Measurements from ENCODE around the gene PTBP2.
A peak's percentile ranks its signal among the peaks of the same experiment; 100 is the strongest.

PTBP2 gene, protein sequence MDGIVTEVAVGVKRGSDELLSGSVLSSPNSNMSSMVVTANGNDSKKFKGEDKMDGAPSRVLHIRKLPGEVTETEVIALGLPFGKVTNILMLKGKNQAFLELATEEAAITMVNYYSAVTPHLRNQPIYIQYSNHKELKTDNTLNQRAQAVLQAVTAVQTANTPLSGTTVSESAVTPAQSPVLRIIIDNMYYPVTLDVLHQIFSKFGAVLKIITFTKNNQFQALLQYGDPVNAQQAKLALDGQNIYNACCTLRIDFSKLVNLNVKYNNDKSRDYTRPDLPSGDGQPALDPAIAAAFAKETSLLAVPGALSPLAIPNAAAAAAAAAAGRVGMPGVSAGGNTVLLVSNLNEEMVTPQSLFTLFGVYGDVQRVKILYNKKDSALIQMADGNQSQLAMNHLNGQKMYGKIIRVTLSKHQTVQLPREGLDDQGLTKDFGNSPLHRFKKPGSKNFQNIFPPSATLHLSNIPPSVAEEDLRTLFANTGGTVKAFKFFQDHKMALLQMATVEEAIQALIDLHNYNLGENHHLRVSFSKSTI

GRCh38 chr1:96721416-96722160 lies at the start of gene PTBP2:
PTBP2 (plus strand) TSS chr1:96721784; CDS start chr1:96721865, 81 bp downstream.
- peak; percentile 57 to 73 (median 72) for DNase-seq (ENCODE audit: low read depth in 3 of 3)

DNA sequence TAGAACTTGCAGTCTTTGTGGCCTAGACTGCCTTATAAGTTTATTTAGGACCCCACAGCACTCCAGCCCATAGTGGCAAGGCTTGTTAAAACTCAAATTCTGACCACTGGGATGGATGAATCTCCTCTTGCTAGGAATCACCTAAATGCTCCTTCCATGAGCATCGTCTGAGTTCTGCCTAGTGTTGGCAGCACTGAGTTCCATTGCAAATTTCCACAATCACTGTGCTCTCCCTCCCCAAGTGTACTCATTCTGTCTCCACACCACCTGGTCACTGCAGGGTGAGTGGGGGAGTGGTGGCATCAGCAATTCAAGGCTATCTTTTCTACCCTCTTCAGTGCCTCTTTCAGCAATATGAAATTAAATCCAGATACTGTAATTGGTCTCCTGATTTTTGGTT lies 46.7 kb upstream of the PTBP2 start:
- no peak for DNase-seq (ENCODE audit: low read depth in 3 of 3)

DNA sequence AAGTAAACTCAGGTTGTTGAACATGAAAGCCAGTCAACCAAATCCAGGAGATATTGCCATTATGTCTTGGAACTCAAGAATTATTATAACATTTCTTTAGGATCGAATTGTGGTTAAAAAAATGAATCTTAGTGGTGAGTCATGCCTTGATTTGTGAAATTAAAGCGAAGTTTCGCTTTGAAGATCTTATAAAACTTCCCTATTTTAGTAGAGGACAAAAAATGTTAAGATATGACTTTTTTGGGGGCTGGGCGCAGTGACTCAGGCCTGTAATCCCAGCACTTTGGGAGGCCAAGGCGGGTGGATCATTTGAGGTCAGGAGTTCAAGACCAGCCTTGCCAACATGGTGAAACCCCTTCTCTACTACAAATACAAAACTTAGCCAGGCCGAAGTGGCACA lies 39.5 kb upstream of the PTBP2 start:
- DNase-seq (ENCODE audit: low read depth in 3 of 3) = no peak

GRCh38 chr1:96683931-96684330 lies 37.7 kb upstream of the PTBP2 start:
- no peak for DNase-seq (ENCODE audit: low read depth in 3 of 3)

DNA sequence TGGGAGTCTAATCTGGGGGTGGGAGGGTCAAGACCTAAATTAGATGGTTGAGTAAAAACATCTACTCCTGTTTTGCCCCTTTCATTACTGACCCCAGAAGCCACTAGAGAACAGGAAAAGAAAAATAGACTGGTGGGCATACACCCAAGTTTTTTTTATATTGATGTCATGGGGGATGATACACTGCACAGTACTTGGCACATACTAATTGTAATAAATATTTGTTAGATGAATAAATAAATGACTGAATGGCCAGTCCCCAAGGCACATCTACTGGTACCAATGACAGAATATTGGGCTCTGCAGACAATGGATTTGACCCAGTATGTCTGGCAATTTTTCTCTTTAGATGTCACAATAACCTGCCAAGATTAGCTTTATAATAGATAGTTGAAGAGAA lies 36.8 kb upstream of the PTBP2 start:
- no peak for DNase-seq (ENCODE audit: low read depth in 3 of 3)

- no peak for DNase-seq (ENCODE audit: low read depth in 3 of 3)
These were observed 32.8 kb upstream of the PTBP2 start for GRCh38 chr1:96688767-96689166.

DNA sequence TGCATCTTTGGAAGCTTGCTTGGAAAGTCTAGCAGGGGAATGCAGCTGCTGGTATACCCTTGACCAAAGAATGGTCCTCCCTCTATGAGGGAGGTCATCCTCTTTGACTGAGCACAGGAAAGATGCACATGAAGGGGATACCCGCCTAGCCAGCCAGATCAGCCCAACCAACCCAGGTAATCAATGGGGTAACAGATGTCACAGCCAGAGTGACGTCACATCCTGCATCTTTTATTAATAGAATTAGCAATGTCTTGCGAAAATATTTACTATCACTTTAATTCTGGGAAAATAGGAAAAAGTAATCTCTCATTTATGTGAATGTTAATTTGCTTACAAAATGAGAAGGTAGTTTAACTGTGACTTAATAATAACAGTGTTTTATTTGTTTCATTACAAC lies 25.6 kb upstream of the PTBP2 start:
- no peak for DNase-seq (ENCODE audit: low read depth in 3 of 3)

DNA sequence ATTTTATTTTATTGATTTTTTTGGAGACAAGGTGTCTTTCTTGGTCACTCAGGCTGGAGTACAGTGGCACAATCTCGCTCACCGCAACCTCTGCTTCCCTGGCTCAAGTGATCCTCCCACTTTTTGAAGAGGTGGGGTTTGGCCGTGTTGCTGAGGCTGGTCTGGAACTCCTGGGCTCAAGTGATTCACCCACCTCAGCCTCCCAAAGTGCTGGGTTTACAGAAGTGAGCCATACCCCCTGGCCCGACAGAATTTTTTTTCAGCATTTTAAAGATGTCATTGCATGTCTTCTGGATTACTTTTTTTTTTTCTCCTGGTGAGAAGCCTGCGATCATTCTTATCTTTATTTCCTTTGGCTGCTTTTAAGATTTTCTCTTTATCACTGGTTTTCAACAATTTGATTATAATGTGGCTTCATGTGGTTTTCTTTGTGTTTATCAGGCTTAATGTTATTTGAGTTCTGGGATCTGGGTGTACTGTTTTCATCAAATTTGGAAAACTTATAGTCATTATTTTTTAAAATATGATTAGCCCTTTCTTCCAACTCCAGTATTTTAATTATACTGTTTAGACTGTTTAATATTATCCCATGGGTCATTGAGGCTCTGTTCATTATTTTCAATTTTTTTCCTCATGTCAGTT lies 23.1 kb upstream of the PTBP2 start:
- no peak for DNase-seq (ENCODE audit: low read depth in 3 of 3)

GRCh38 chr1:96703186-96703585 lies 18.4 kb upstream of the PTBP2 start:
- no peak for DNase-seq (ENCODE audit: low read depth in 3 of 3)

DNA sequence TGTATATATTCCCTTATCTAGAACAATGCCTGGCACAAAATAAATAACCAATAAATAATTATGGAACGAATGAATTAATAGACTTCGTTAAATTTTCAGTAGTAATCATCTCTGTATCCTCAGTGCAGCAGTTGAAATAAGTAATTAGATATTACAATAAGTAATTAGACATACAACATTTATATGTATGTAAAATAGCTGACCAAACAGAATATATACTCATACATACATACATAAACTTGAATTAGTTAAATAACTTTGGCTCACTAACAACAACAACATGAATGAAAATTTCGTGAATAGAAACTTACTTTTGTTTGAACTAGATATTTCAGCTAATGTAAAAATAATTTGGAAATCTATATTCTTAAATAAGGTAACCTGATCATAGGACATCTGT lies 14.6 kb upstream of the PTBP2 start:
- no peak for DNase-seq (ENCODE audit: low read depth in 3 of 3)

GRCh38 chr1:96708482-96708881 lies 13.1 kb upstream of the PTBP2 start:
- no peak for DNase-seq (ENCODE audit: low read depth in 3 of 3)

DNA sequence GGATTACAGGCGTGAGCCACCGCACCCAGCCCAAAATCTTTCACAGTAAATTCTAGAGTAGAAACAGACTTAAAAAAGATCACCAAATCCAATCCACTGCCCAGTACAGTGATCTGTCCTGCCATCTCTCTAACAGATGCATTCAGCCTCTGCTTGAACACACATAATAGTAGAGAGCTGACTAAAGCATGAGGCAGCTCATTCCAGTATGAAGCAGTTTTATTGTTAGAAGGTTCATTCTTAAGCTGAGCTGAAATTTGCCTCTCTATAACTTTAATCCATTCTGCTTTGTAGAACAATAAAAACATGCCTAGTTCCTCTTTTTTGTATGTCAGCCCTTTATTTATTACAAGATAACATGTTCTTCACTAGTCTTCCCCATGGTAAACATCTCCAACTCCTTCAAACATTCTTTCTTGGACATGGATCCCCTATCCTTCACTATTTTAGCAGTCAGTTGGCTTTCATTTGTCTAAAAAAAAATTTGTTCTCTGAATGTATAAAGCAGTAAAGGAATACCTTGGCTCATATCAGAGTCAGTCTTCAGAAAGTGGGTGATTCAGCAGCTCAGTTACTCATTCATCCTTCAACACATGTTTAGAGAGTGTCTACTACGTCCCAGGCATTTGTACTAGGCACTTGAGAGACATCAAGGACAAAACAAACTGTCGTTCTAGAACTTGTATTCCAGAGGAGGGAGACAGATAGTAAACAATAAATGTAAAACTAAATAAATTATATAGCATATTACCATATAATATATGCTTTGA lies 10.7 kb upstream of the PTBP2 start:
- no peak for DNase-seq (ENCODE audit: low read depth in 3 of 3)

- DNase-seq (ENCODE audit: low read depth in 3 of 3) = no peak
These were observed 7.9 kb upstream of the PTBP2 start for GRCh38 chr1:96713649-96714048.

DNA sequence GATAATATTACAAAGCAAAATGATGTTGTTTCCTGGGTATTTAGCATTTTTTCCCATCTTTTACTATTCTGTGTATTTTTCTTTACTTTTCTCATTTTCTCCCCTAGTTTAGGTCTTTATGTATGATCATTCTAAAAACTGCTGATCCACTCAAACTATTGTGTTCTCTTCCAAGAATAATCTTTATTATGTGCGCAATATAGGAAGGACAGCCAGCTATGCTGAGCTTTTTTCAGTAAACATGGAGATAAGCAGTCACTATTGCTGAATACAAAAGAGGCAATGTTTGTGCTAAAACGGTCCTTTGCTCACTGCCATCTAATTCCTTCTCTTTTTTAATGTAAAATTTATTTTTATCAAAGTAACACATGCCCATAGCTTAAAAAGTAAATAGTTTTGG lies 6.7 kb upstream of the PTBP2 start:
- no peak for DNase-seq (ENCODE audit: low read depth in 3 of 3)

DNA sequence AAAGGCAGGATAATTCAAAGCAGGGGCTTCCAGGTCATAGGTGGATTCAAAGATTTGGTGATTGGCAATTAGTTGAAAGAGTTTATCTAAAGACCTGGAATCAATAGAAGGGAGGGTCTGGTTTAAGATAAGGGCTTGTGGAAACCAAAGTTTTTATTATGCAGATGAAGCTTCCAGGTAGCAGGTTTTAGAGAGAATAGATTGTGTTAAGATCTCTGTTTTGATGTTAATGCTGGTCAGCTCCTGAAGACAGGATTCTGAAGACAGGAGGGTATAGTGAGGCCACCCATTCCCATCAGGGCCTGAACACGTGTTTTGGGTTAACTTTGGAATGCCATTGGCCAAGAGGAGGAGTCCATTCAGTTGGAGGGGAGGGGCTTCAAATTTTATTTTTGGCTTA lies 6.1 kb upstream of the PTBP2 start:
- DNase-seq (ENCODE audit: low read depth in 3 of 3) = no peak

- no peak for DNase-seq (ENCODE audit: low read depth in 3 of 3)
These were observed 550 bp upstream of the PTBP2 start for GRCh38 chr1:96721053-96721415.

DNA sequence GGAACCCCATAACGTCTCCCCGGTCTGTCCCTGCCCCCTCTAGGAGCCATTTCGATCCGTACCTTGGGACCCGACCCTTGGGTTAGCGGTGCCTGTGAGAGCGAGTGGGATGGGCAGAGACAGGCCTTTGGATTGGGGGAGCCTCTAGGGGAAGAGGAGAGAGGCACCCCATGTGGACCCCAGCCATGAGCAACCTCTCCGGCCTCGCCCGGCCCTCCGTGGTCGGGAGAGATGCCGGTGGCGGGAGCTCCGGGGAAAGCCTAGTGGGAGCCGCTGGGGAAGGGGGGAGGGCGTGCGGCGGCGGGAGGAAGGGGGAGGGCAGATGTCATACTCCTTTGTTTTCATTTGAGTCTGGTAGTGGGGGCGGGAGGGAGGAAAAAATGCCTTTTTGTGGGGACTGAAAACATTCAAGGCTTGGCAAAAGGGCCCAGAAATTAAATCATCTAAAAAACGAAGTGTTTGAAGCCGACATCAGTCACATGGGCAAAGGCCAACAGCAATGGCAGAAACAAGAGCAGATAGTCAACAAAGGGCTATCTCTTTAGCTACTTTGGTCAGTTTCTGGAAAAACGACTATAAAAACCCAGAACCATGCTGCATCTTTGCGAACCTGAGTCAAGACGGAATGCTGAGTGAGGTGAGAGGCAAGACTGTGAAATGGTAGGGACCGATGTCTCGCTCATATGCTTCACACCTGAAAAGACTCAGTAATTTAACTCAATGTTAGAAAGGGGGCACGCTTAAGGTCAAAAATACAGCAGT lies 758 bp downstream of the PTBP2 start:
- peak in 2 of 3 experiments; percentile 15 to 28 for DNase-seq (ENCODE audit: low read depth in 3 of 3)

DNA sequence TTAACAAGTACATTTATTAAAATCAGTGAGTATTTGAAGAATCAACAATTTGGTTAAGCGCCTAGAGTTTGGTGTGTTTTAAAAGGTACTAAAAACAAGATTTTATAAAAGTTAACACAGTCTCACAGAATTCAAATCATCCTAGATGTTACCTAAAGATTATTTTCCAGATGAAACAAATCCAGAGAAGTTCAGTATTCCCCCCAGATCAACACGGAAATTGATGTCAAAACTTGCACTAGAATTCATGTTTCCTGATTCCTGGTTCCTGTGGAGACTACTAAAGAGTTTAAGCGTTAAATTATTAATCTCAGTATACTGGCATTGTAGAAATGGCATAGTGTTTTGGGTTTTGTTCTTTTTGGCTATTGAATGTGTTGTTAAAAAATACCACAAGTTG lies 1.4 kb downstream of the PTBP2 start:
- no peak for DNase-seq (ENCODE audit: low read depth in 3 of 3)

DNA sequence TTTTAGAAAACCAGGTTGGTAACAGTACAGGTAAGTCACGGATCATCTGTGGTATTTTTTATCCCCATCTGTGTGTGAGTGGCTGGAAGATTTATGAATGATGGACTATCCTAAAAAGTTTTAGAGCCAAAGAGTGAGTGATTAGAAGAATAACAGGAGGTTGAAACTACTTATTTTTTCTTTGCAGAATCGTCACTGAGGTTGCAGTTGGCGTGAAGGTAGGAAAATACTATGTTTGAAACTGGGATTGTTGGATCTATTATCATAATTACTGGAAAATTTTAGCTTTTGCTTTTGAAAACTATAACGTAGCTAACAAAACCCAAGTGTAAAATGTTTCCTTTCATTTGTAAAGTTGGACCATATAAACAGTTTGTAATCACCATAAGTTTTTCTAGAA lies 1.8 kb downstream of the PTBP2 start:
- DNase-seq (ENCODE audit: low read depth in 3 of 3) = no peak

GRCh38 chr1:96723936-96724335 lies 2.4 kb downstream of the PTBP2 start:
- no peak for DNase-seq (ENCODE audit: low read depth in 3 of 3)

GRCh38 chr1:96727860-96728259 lies 6.3 kb downstream of the PTBP2 start:
- no peak for DNase-seq (ENCODE audit: low read depth in 3 of 3)

Measured in stimulated activated CD4-positive, alpha-beta T cell treated with anti-CD3 and anti-CD28 coated beads, TNF-alpha, amount 100 ng/mL, for 4 hours (primary cell).